Neural progenitor cell (in vitro differentiated cells): Measurements from ENCODE around the gene DNAJB14. TPM values are rescaled to one million over a fixed set of nuclear protein-coding genes. Genes with fewer than 3 reads are reported as not detected.

Experiments
- DNase-seq: peaks from one replicate; pipeline ENCODE4 v3.0.0-alpha.2; 2016; ENCODE audit warnings: low spot score
- H2AFZ ChIP-seq: fragments of 200-600 bp; sonication (generic); replicated peaks from 2 replicates; pipeline ENCODE4 v1.6.1; 2016; ENCODE audit warnings: antibody characterized with exemption
- H3F3A ChIP-seq: fragments of 200-600 bp; sonication (generic); 2 replicates; pipeline ENCODE4 v1.6.1; 2016; ENCODE audit warnings: antibody characterized with exemption, low read depth
- H3K27ac ChIP-seq: fragments of 200-600 bp; sonication (generic); 2 replicates; pipeline ENCODE4 v1.5.1; 2016; ENCODE audit warnings: mild to moderate bottlenecking
- H3K27me3 ChIP-seq: fragments of 200-600 bp; sonication (generic); 2 replicates; pipeline ENCODE4 v1.6.1; 2016; ENCODE audit warnings: mild to moderate bottlenecking, moderate library complexity
- H3K36me3 ChIP-seq: fragments of 200-600 bp; sonication (generic); 2 replicates; pipeline ENCODE4 v1.5.1; 2016
- H3K4me1 ChIP-seq: fragments of 200-600 bp; sonication (generic); 2 replicates; pipeline ENCODE4 v1.6.1; 2016; ENCODE audit warnings: mixed run types
- H3K4me2 ChIP-seq: fragments of 200-600 bp; sonication (generic); 2 replicates; pipeline ENCODE4 v1.6.1; 2016
- H3K4me3 ChIP-seq: fragments of 200-600 bp; sonication (generic); 2 replicates; pipeline ENCODE4 v1.5.1; 2016
- H3K79me2 ChIP-seq: fragments of 200-600 bp; sonication (generic); 2 replicates; pipeline ENCODE4 v1.6.1; 2016; ENCODE audit warnings: low read depth
- H3K9ac ChIP-seq: fragments of 200-600 bp; sonication (generic); 2 replicates; pipeline ENCODE4 v1.6.1; 2016
- H3K9me3 ChIP-seq: fragments of 200-600 bp; sonication (generic); 2 replicates; pipeline ENCODE4 v1.5.1; 2016; ENCODE audit warnings: low read depth
- H4K20me1 ChIP-seq: fragments of 200-600 bp; sonication (generic); 2 replicates; pipeline ENCODE4 v1.6.1; 2016; ENCODE audit warnings: low read depth
- H3K27ac Mint-ChIP-seq: 3 replicates; pipeline ENCODE4 v1.8.0; 2021; ENCODE audit warnings: mixed read lengths
- H3K27me3 Mint-ChIP-seq: 2 replicates; pipeline ENCODE4 v1.8.0; 2022; ENCODE audit warnings: low read depth, mild to moderate bottlenecking, inconsistent platforms, moderate library complexity, mixed read lengths; ENCODE audit not compliant: insufficient read depth
- H3K36me3 Mint-ChIP-seq: 3 replicates; pipeline ENCODE4 v1.8.0; 2021; ENCODE audit warnings: mixed read lengths
- H3K4me1 Mint-ChIP-seq: 3 replicates; pipeline ENCODE4 v1.8.0; 2021; ENCODE audit warnings: mixed read lengths
- H3K4me3 Mint-ChIP-seq: 3 replicates; pipeline ENCODE4 v1.8.0; 2021; ENCODE audit warnings: mild to moderate bottlenecking, moderate library complexity, mixed read lengths
- H3K9me3 Mint-ChIP-seq: 3 replicates; pipeline ENCODE4 v1.8.0; 2020; ENCODE audit warnings: mixed read lengths
- EZH2 ChIP-seq: fragments of 200-600 bp; sonication (generic); IDR thresholded peaks from 2 replicates; pipeline ENCODE4 v1.6.1; 2017; ENCODE audit warnings: antibody characterized with exemption, mild to moderate bottlenecking, moderate library complexity
- EZH2phosphoT487 ChIP-seq: fragments of 200-600 bp; sonication (generic); IDR thresholded peaks from 2 replicates; pipeline ENCODE4 v1.6.1; 2017; ENCODE audit warnings: antibody characterized with exemption
- total RNA-seq: library from RNA; depleted of rRNA; stranded (reverse); fragments of >200 nt; gene quantifications from 2 replicates; pipeline ENCODE4 v1.2.3, GENCODE V29; 2015; ENCODE audit warnings: low replicate concordance
- TF ChIP-seq, protein P1 (sequence below): fragments of 200-600 bp; sonication (generic); IDR thresholded peaks from 2 replicates; pipeline ENCODE4 v1.5.1; 2017; ENCODE audit warnings: antibody characterized with exemption, mild to moderate bottlenecking

DNAJB14 gene
- total RNA-seq, 1 donor from 2014 or later: 56.5 TPM

DNA sequence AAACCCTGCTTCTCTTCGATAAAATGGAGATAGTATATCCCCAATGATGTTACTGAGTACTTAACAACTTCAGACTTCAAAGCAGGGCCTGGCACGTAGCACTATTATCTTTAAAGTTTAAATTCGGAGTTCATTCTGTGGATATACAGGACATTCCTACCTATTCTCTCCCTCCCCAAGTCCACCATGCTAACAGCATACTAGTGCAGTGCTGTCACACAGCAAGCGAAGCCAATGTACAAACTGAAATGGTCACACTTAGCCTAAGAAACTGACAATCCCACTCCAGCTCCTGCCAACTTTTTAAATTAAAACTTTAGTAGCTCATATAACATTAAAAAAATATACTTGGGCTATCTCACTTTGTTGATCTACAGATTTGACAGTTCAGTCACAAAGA lies 1.2 kb upstream of the DNAJB14 start:
- Histone ChIP-seq H3K4me1 (peaks cover 29% of the 10 kb centered on the region), H3K9me3 (no peaks in the 10 kb centered on the region), H3K9ac (no peak overlapping the region), H2AFZ (no peak overlapping the region), H3K36me3 (peaks cover 19% of the 10 kb centered on the region), H3K27me3 (no peaks in the 10 kb centered on the region), H3K4me3 (peak overlapping the region; percentile 92), H3K79me2 (peaks cover 68% of the 10 kb centered on the region), H4K20me1 (peaks cover 24% of the 10 kb centered on the region), H3K27ac (peak overlapping the region; percentile 93), H3K4me2 (peak overlapping the region; percentile 88), H3F3A (peaks cover 54% of the 10 kb centered on the region)
- Mint-ChIP-seq H3K4me3 (peak overlapping the region; percentile 89), H3K27ac (no peak overlapping the region), H3K36me3 (peaks cover 18% of the 10 kb centered on the region), H3K27me3 (peaks cover 5% of the 10 kb centered on the region), H3K9me3 (no peaks in the 10 kb centered on the region), H3K4me1 (peaks cover 28% of the 10 kb centered on the region)
- no peak for TF ChIP-seq EZH2
- DNase-seq: no peak

DNA sequence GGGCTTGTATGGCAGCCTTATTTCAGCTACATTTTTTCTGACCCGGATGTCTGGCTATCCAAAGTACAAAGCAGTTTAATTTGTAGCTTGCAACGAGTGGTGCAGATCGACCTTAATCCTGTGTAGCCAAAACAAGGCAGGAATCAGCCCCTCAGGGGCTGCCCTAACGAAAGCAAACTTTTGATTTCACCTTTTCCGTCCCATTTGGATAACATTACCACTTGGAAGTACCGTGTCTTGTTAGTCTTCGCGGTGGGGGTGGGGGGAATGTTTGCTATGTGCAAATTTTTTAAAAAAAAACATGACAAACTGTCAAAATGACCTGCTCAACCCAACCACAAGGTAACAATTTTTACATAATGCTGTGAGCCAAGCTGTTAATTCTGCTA lies 766 bp upstream of the DNAJB14 start:
- H2AFZ ChIP-seq: no peak overlapping the region
- no peaks in the 10 kb centered on the region for H3K9me3 Mint-ChIP-seq
- peaks cover 24% of the 10 kb centered on the region for H4K20me1 ChIP-seq
- no peaks in the 10 kb centered on the region for H3K9me3 ChIP-seq
- H3K36me3 ChIP-seq: peaks cover 20% of the 10 kb centered on the region
- peaks cover 54% of the 10 kb centered on the region for H3F3A ChIP-seq
- H3K27ac Mint-ChIP-seq: no peak overlapping the region
- H3K9ac ChIP-seq: no peak overlapping the region
- peak overlapping the region; percentile 88 for H3K4me2 ChIP-seq
- peak overlapping the region; percentile 92 for H3K4me3 ChIP-seq
- peaks cover 72% of the 10 kb centered on the region for H3K79me2 ChIP-seq
- H3K27ac ChIP-seq: peak overlapping the region; percentile 93
- peak overlapping the region; percentile 89 for H3K4me3 Mint-ChIP-seq
- peaks cover 19% of the 10 kb centered on the region for H3K36me3 Mint-ChIP-seq
- no peak for DNase-seq
- peaks cover 5% of the 10 kb centered on the region for H3K27me3 Mint-ChIP-seq
- TF ChIP-seq, protein P1, sequence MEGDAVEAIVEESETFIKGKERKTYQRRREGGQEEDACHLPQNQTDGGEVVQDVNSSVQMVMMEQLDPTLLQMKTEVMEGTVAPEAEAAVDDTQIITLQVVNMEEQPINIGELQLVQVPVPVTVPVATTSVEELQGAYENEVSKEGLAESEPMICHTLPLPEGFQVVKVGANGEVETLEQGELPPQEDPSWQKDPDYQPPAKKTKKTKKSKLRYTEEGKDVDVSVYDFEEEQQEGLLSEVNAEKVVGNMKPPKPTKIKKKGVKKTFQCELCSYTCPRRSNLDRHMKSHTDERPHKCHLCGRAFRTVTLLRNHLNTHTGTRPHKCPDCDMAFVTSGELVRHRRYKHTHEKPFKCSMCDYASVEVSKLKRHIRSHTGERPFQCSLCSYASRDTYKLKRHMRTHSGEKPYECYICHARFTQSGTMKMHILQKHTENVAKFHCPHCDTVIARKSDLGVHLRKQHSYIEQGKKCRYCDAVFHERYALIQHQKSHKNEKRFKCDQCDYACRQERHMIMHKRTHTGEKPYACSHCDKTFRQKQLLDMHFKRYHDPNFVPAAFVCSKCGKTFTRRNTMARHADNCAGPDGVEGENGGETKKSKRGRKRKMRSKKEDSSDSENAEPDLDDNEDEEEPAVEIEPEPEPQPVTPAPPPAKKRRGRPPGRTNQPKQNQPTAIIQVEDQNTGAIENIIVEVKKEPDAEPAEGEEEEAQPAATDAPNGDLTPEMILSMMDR: no peak
- TF ChIP-seq EZH2phosphoT487 (no peak), EZH2 (no peak)
- H3K4me1 Mint-ChIP-seq: peaks cover 28% of the 10 kb centered on the region
- peaks cover 29% of the 10 kb centered on the region for H3K4me1 ChIP-seq
- no peaks in the 10 kb centered on the region for H3K27me3 ChIP-seq

DNA sequence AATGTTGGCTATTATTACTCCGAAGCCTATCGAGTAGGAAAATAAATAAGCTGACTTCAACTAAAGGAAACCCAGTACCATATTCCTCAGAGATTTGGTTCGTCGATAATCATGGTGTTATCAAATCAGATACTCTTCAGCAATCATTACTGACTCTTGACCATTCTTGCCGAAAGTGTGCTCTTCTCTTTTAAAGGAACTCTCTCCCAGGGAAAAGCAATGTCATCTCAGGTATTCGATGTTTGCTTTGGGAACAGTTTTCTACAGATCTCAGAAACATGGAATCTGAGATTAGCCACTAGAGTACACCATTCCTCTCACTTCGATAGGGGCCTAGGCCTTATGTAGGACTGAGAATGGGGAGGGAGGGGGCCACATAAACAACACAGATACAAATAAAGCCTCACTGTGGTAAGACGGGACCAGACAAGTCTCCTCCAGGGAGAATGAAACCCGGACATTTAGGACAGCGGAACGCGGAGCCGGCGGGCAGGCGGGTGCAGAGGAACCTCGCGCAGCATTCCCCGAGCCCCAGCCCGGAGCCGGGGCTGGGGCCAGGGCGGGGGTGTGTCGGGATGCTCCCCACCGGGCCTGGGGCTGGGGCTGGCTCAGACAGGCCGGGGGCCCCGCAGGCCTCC lies 581 bp downstream of the DNAJB14 start:
- Mint-ChIP-seq H3K9me3 (no peaks in the 10 kb centered on the region), H3K27me3 (peaks cover 5% of the 10 kb centered on the region), H3K27ac (peak overlapping the region; percentile 99), H3K36me3 (peaks cover 19% of the 10 kb centered on the region), H3K4me3 (peak overlapping the region; percentile 99), H3K4me1 (peaks cover 28% of the 10 kb centered on the region)
- peak overlapping the region; percentile 93 for H3K27ac ChIP-seq
- peaks cover 24% of the 10 kb centered on the region for H4K20me1 ChIP-seq
- no peaks in the 10 kb centered on the region for H3K9me3 ChIP-seq
- no peaks in the 10 kb centered on the region for H3K27me3 ChIP-seq
- peaks cover 27% of the 10 kb centered on the region for H3K36me3 ChIP-seq
- peak overlapping the region; percentile 8 for H2AFZ ChIP-seq
- TF ChIP-seq EZH2phosphoT487 (no peak), EZH2 (no peak)
- TF ChIP-seq, protein P1: no peak
- peak overlapping the region; percentile 80 for H3K9ac ChIP-seq
- H3F3A ChIP-seq: peaks cover 51% of the 10 kb centered on the region
- peaks cover 26% of the 10 kb centered on the region for H3K4me1 ChIP-seq
- DNase-seq: no peak
- H3K4me2 ChIP-seq: peak overlapping the region; percentile 88
- peak overlapping the region; percentile 92 for H3K4me3 ChIP-seq
- H3K79me2 ChIP-seq: peaks cover 85% of the 10 kb centered on the region

DNA sequence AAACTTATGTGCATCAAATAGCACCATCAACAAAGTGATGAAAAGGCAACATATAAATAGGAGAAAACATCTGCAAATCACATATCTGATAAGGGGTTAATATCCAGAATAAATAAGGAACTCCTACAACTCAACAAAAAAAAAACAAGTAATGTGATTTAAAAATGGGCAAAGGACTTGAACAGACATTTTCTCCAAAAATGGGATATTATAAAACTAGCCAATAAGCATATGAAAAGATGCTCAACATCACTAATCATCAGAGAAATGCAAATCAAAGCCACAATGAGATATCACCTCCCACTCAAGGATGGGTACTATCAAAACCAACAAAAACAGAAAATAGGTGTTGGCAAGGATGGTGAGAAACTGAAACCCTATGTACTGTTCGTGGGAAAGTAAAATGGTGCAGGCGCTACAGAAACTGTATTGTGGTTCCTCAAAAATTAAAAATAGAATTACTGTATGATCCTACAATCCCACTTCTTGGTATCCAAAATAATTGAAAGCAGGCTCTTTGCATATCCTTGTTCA lies 2.4 kb downstream of the DNAJB14 start:
- no peak overlapping the region for H3K4me3 Mint-ChIP-seq
- DNase-seq: no peak
- no peak overlapping the region for H3K27ac ChIP-seq
- no peak for TF ChIP-seq EZH2
- TF ChIP-seq, protein P1: no peak
- no peak for TF ChIP-seq EZH2phosphoT487
- no peaks in the 10 kb centered on the region for H3K27me3 ChIP-seq
- H3K9me3 Mint-ChIP-seq: no peaks in the 10 kb centered on the region
- H3F3A ChIP-seq: peaks cover 38% of the 10 kb centered on the region
- peaks cover 26% of the 10 kb centered on the region for H3K4me1 ChIP-seq
- peak overlapping the region; percentile 92 for H3K4me3 ChIP-seq
- no peak overlapping the region for H3K4me2 ChIP-seq
- no peak overlapping the region for H2AFZ ChIP-seq
- H3K9ac ChIP-seq: no peak overlapping the region
- H3K4me1 Mint-ChIP-seq: peaks cover 28% of the 10 kb centered on the region
- no peak overlapping the region for H3K27ac Mint-ChIP-seq
- H3K79me2 ChIP-seq: peaks cover 97% of the 10 kb centered on the region
- H3K9me3 ChIP-seq: no peaks in the 10 kb centered on the region
- H3K36me3 ChIP-seq: peaks cover 27% of the 10 kb centered on the region
- H4K20me1 ChIP-seq: peaks cover 21% of the 10 kb centered on the region
- peaks cover 5% of the 10 kb centered on the region for H3K27me3 Mint-ChIP-seq
- H3K36me3 Mint-ChIP-seq: peaks cover 22% of the 10 kb centered on the region
